MCF 10A (cell line): ENCODE data around the gene KCNJ10. TPM values are rescaled to one million over a fixed set of nuclear protein-coding genes. Genes with fewer than 3 reads are reported as not detected.

Source experiments
- Bru-seq: library from RNA; stranded (reverse); fragments of 400-500 nt; gene quantifications from one replicate; lab custom pipeline; 2021; lab: Mats Ljungman, UMichigan
- BruChase-seq, 2 experiments: library from RNA; stranded (reverse); fragments of 400-500 nt; gene quantifications; one replicate each; lab custom pipeline; 2021; lab: Mats Ljungman, UMichigan
- BruUV-seq: library from RNA; stranded (reverse); fragments of 400-500 nt; replicated peaks from 2 replicates; lab custom pipeline; 2021; lab: Mats Ljungman, UMichigan
- CTCF ChIA-PET: fragments of 300-600 bp; sonication (Branson Sonifier 250); formaldehyde crosslinking; extraction: SDS; loops from one replicate; lab custom pipeline; 2021; ENCODE audit warnings: antibody characterized with exemption, inconsistent platforms; lab: Yijun Ruan, JAX
- POLR2A ChIA-PET: fragments of 300-600, 350-650 bp; sonication (Branson Sonifier 250); formaldehyde crosslinking; extraction: SDS; loops from one replicate; lab custom pipeline; 2020; ENCODE audit warnings: antibody characterized with exemption, inconsistent platforms; lab: Yijun Ruan, JAX
- DNase-seq: peaks from one replicate; pipeline ENCODE4 v3.0.0-alpha.2; 2018; ENCODE audit not compliant: unreplicated experiment
- H3K27ac Mint-ChIP-seq: one replicate; pipeline ENCODE4 v1.8.0; 2022; ENCODE audit warnings: mild to moderate bottlenecking, low read depth, mixed read lengths; ENCODE audit not compliant: unreplicated experiment
- H3K27me3 Mint-ChIP-seq: one replicate; pipeline ENCODE4 v1.8.0; 2022; ENCODE audit warnings: mixed read lengths; ENCODE audit not compliant: insufficient read depth, unreplicated experiment
- H3K36me3 Mint-ChIP-seq: one replicate; pipeline ENCODE4 v1.8.0; 2022; ENCODE audit warnings: mild to moderate bottlenecking, moderate library complexity, mixed read lengths; ENCODE audit not compliant: insufficient read depth, unreplicated experiment
- H3K4me1 Mint-ChIP-seq: one replicate; pipeline ENCODE4 v1.8.0; 2022; ENCODE audit warnings: mixed read lengths; ENCODE audit not compliant: insufficient read depth, unreplicated experiment
- H3K4me3 Mint-ChIP-seq: one replicate; pipeline ENCODE4 v1.8.0; 2022; ENCODE audit warnings: mild to moderate bottlenecking, moderate library complexity, mixed read lengths; ENCODE audit not compliant: unreplicated experiment
- H3K9me3 Mint-ChIP-seq: one replicate; pipeline ENCODE4 v1.8.0; 2022; ENCODE audit warnings: mixed read lengths; ENCODE audit not compliant: unreplicated experiment
- CTCF ChIP-seq: fragments of 200-600 bp; IDR thresholded peaks from one replicate; pipeline ENCODE4 v1.8.0; 2022; ENCODE audit warnings: antibody characterized with exemption, mild to moderate bottlenecking; ENCODE audit not compliant: unreplicated experiment
- intact Hi-C: fragments of 100-400 bp; cut with micrococcal nuclease; formaldehyde crosslinking; loops from 2 replicates; pipeline ENCODE4 v1.14.1; 2022
- long read RNA-seq: library from polyadenylated mRNA; stranded (forward); transcript quantifications from one replicate; pipeline ENCODE4 v2.0.0, GENCODE V29; 2022
- total RNA-seq: library from RNA; stranded (reverse); gene quantifications from 2 replicates; pipeline ENCODE4 v1.2.3, GENCODE V29; 2022

KCNJ10 gene
- total RNA-seq (not detected in 2 replicates), Bru-seq, nascent RNA (percentile 28 among the genes with signal in this experiment), BruChase-seq, experiment 1, labeled RNA remaining after a 6-hour chase (percentile 49 among the genes with signal in this experiment), BruChase-seq, experiment 2, labeled RNA remaining after a 2-hour chase (percentile 42 among the genes with signal in this experiment)
- long read RNA-seq, partial matches to known transcripts: 0 of 1 reads
- long read RNA-seq, other reads (novel, unspliced or antisense): 1 of 1 reads

DNA sequence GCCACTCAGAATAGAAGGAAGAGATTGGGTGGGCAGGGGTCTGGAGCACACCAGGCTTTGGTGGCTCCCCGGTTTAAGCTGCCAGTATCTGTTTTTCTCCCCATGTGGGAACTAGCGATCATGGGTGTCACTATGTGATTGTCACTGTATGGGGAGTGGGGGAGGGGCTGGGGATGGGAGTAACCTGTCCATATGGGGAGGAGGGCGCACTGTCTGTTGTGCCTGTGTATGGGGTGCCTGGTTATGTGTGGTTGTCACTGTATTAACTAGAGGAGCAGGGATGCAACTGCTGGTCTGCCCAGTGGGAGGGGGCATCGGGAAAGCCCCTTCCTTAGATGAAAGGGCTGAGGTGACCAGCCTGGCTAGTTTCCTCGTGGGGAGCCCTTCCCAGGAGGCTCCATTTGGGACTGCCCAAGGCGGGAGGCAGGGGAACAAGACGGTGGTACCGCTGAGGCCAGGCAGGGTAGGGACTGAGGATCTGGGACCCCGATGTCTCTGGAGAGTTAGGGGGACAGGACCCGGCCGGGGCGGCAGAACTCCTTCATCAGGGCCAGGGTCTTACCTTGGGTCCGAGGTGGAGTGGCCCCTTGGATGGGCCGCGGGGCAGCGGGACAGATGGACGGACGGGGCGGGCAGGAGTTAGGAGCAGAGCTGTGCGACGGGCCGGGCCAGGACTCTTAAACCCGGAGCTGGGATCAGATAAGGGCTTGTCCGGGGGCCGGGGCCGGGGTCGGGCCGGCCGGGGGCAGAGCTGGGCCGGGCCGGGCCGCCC lies at the start of gene KCNJ10:
KCNJ10 (minus strand) TSS at position 701 of the 772 bp plus-strand sequence. CDS start 27,628 bp downstream, outside the sequence.
- no TSS peak for BruUV-seq
- Mint-ChIP-seq H3K27me3 (peaks cover 62% of the 10 kb centered on the region), H3K27ac (no peak within 1 kb of the TSS), H3K4me3 (peak within 1 kb of the TSS; percentile 40), H3K36me3 (no peaks in the 10 kb centered on the region), H3K9me3 (no peaks in the 10 kb centered on the region), H3K4me1 (no peaks in the 10 kb centered on the region)
- intact Hi-C loops: loop anchor here (10.0 kb wide), 1 partner anchor 135 kb away; no protein-coding TSS in a partner anchor
- ChIA-PET CTCF (interaction anchor here (0.7 to 49.6 kb wide), 3 partner anchors 11 to 54 kb away, joined by 3 to 1546 read pairs (median 1546); partner anchors contain the start of genes IGSF8, KCNJ10 and KCNJ9), POLR2A (no interaction called here)
- DNase-seq: no peak
- TF ChIP-seq CTCF: no peak

DNA sequence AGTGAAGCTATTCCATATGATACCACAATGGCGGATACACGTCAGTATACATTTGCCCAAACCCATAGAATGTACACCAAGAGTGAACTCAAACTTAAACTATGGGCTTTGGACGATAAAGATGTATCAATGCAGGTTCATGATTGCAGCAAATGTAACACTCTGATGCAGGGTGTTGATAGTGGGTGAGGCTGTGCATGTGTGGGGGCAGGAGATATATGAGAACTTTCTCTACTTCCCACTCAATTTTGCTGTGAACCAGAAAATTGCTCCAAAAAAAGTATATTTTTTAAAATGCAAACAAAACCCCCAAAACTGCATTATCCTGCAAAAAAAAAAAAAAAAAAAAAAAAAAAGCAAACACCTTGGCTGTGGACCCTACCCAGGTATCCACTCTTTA lies 49.0 kb upstream of the KCNJ10 start:
- peaks cover under 1% of the 10 kb centered on the region for H3K36me3 Mint-ChIP-seq
- peaks cover 15% of the 10 kb centered on the region for H3K4me1 Mint-ChIP-seq
- intact Hi-C loops: no loop called here
- POLR2A ChIA-PET: interaction anchor here (1.0 kb wide), 1 partner anchor 100 kb away, joined by 3 read pairs; no protein-coding TSS in a partner anchor
- no peak for TF ChIP-seq CTCF
- DNase-seq: no peak
- BruUV-seq: no TSS peak
- no peak overlapping the region for H3K27ac Mint-ChIP-seq
- no peaks in the 10 kb centered on the region for H3K27me3 Mint-ChIP-seq
- CTCF ChIA-PET: interaction anchor here (0.5 to 3.8 kb wide), 7 partner anchors 11 to 297 kb away, joined by 3 to 69 read pairs (median 7); no protein-coding TSS in a partner anchor
- no peaks in the 10 kb centered on the region for H3K9me3 Mint-ChIP-seq
- H3K4me3 Mint-ChIP-seq: no peak overlapping the region

GRCh38 chr1:160117709-160118183 lies 47.8 kb upstream of the KCNJ10 start:
- intact Hi-C loops: no loop called here
- TF ChIP-seq CTCF: no peak
- Mint-ChIP-seq H3K36me3 (no peaks in the 10 kb centered on the region), H3K27me3 (no peaks in the 10 kb centered on the region), H3K4me1 (peaks cover 8% of the 10 kb centered on the region), H3K4me3 (no peak overlapping the region), H3K27ac (no peak overlapping the region), H3K9me3 (no peaks in the 10 kb centered on the region)
- CTCF ChIA-PET: interaction anchor here (0.7 to 3.8 kb wide), 13 partner anchors 9 to 173 kb away, joined by 3 to 69 read pairs (median 7); no protein-coding TSS in a partner anchor
- BruUV-seq: no TSS peak
- POLR2A ChIA-PET: interaction anchor here (1.0 to 2.2 kb wide), 13 partner anchors 8 to 167 kb away, joined by 3 to 11 read pairs (median 7); partner anchors contain the start of genes DCAF8, PEX19 and PIGM
- peak; percentile 30 for DNase-seq
